Ovary (tissue), 9 donors: ENCODE data around the gene CCDC88A. TPM values are rescaled to one million over a fixed set of nuclear protein-coding genes. Genes with fewer than 3 reads are reported as not detected.

ENCODE experiments used
- DNase-seq, 5 donors: peaks; one replicate each; pipeline ENCODE4 v3.0.0-alpha.2; 2019 to 2020
- H3K27ac ChIP-seq, 2 donors: fragments of 200-600 bp; one replicate each; pipeline versions ENCODE4 v1.5.1 to v1.8.0; 2019 to 2022
- H3K27me3 ChIP-seq: fragments of 200-600 bp; one replicate; pipeline ENCODE4 v1.8.0; 2022
- H3K36me3 ChIP-seq: fragments of 200-600 bp; sonication (generic); one replicate; pipeline ENCODE4 v1.5.1; 2019
- H3K4me1 ChIP-seq: one replicate; pipeline ENCODE4 v1.8.1; 2013; ENCODE audit warnings: mild to moderate bottlenecking, moderate library complexity; ENCODE audit not compliant: insufficient read depth
- H3K4me3 ChIP-seq: fragments of 200-600 bp; sonication (generic); one replicate; pipeline ENCODE4 v1.5.1; 2017
- H3K9me3 ChIP-seq, 2 donors: fragments of 200-600 bp in 1 of 2; sonication (generic) in 1 of 2; one replicate each; pipeline versions ENCODE4 v1.5.1 to v1.8.1; 2013 to 2019; ENCODE audit warnings: mild to moderate bottlenecking in 1 of 2, moderate library complexity in 1 of 2
- EP300 ChIP-seq: sonication (generic); formaldehyde crosslinking; IDR thresholded peaks from one replicate; pipeline ENCODE4 v1.6.1; 2017; ENCODE audit warnings: antibody characterized with exemption
- POLR2A ChIP-seq: fragments of 450-650 bp; IDR thresholded peaks from one replicate; pipeline ENCODE4 v1.6.1; 2017; ENCODE audit warnings: antibody characterized with exemption, mild to moderate bottlenecking, moderate library complexity
- WGBS, 3 donors: extraction: QIAGEN DNeasy Blood & Tissue Kit in 1 of 3; methylation state at CpG; one replicate each; pipeline versions ENCODE4 v1.1.5 to v1.1.7; 2013 to 2017; 5-methylcytosine and 5-hydroxymethylcytosine counted together
- intact Hi-C, 4 donors: fragments of 100-400 bp; cut with DNase I; formaldehyde crosslinking; loops; one replicate each; pipeline versions ENCODE4 v1.11.0 to v1.15.1; 2022 to 2023
- polyA plus RNA-seq, 2 donors: library from polyadenylated mRNA; stranded (reverse); fragments of 200-250 nt in 1 of 2; fragments of 350-450 nt in 1 of 2; fragmentation: Illumina TruSeq in 1 of 2; extraction: RNeasy Lipid Tissue Mini Kit (QIAGEN cat#74804) in 1 of 2; gene quantifications; one replicate each; pipeline ENCODE4 v1.2.3, GENCODE V29; 2013 to 2014
- total RNA-seq, 7 donors: library from RNA; depleted of rRNA in 2 of 7; stranded (reverse); fragments of >200 nt in 2 of 7; fragmentation: NEBNext Ultra II Directional in 3 of 7; extraction: Animal tissue kit (Norgen Biotek cat#: 25700) in 3 of 7; gene quantifications; one replicate each; pipeline versions ENCODE4 v1.1.0 to v1.2.4, GENCODE V29; 2016 to 2023
- TF ChIP-seq, protein P1 (sequence below), 3 donors: fragments of 450-650 bp in 2 of 3; fragments of 200-600 bp in 1 of 3; IDR thresholded peaks; one replicate each; pipeline versions ENCODE4 v1.5.1 to v1.8.0; 2016 to 2022; ENCODE audit warnings: antibody characterized with exemption in 3 of 3, mild to moderate bottlenecking in 1 of 3
- donor health status: DM: no; HTN: no; CAD: no; lungs with moderate emphysema.
- donor health status: DM: no; HTN: no; CAD: no.
- donor health status: Bipolar disorder and iron deficiency.
- donor health status: DM: yes; HTN: yes; CAD: no.
- donor health status: DM: no; HTN: no; CAD: no.
- donor health status: DM: yes; HTN: yes; CAD: no.

CCDC88A gene
- total and polyA plus RNA-seq, 9 donors: 9.6 to 64.4 (median 30.6) TPM

DNA sequence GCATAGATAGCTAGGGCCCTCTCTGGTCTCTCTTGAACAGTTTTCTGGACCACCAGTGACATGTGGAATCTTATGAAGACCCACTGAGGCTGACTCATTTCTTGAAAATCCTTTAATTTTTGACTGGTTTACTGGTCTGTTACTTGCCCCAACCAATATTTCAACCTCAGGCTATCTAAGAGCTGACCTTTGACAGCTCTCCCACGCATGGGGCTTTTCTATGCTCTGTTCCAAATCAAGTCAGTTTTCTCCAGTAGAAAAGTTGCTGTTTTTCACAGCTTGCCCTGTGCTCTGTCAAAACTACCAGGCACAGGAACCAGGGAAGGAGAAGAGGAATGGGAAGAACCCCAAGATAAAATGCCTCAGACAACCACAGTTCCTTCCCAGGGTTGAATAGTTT, 104.7 kb downstream of the CCDC88A start:
- no peak for DNase-seq
- H3K36me3 ChIP-seq: no peaks in the 10 kb centered on the region
- H3K9me3 ChIP-seq: no peaks in the 10 kb centered on the region
- TF ChIP-seq EP300 (no peak), POLR2A (no peak)
- TF ChIP-seq, protein P1, sequence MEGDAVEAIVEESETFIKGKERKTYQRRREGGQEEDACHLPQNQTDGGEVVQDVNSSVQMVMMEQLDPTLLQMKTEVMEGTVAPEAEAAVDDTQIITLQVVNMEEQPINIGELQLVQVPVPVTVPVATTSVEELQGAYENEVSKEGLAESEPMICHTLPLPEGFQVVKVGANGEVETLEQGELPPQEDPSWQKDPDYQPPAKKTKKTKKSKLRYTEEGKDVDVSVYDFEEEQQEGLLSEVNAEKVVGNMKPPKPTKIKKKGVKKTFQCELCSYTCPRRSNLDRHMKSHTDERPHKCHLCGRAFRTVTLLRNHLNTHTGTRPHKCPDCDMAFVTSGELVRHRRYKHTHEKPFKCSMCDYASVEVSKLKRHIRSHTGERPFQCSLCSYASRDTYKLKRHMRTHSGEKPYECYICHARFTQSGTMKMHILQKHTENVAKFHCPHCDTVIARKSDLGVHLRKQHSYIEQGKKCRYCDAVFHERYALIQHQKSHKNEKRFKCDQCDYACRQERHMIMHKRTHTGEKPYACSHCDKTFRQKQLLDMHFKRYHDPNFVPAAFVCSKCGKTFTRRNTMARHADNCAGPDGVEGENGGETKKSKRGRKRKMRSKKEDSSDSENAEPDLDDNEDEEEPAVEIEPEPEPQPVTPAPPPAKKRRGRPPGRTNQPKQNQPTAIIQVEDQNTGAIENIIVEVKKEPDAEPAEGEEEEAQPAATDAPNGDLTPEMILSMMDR (IDR thresholded peaks at IDR 0.05): no peak
- no peak overlapping the region for H3K27ac ChIP-seq
- H3K27me3 ChIP-seq: no peaks in the 10 kb centered on the region
- whole genome bisulfite sequencing, 3 donors: 45 to 65% (median 63%) methylated on average over 1 of the region's 1 CpG
- H3K4me3 ChIP-seq: no peak overlapping the region
- intact Hi-C loops: no loop called here
- no peaks in the 10 kb centered on the region for H3K4me1 ChIP-seq

DNA sequence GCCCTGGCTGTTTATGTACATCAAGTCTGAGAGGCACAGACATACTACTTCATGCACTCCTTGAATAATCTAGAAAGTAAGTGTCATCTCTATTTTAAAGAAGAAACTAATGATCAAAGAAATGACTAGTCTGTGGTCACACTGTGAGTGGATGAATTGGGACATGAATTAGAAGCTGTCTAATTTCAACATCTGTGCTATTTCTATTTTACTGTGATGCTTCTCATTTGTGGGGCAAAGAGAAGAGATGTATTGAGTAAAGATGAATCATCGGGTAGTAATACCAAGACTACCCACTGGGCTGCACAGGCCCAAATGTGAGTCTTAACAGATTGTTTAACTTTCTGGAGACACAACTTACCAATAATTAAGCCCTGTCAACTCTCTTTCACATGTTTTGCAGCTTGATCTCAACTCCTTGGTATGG, 108.2 kb downstream of the CCDC88A start:
- no peak for DNase-seq
- no peaks in the 10 kb centered on the region for H3K36me3 ChIP-seq
- TF ChIP-seq, protein P1 (IDR thresholded peaks at IDR 0.05): no peak
- TF ChIP-seq EP300 (no peak), POLR2A (no peak)
- intact Hi-C loops: no loop called here
- no peaks in the 10 kb centered on the region for H3K27me3 ChIP-seq
- no peaks in the 10 kb centered on the region for H3K4me1 ChIP-seq
- no peaks in the 10 kb centered on the region for H3K9me3 ChIP-seq
- H3K27ac ChIP-seq: no peak overlapping the region
- no peak overlapping the region for H3K4me3 ChIP-seq
- WGBS, 3 donors: 93 to 95% (median 95%) methylated on average over 1 of the region's 1 CpG

GRCh38 chr2:55309446-55309845, 110.2 kb downstream of the CCDC88A start:
- H3K27me3 ChIP-seq: no peaks in the 10 kb centered on the region
- TF ChIP-seq, protein P1 (IDR thresholded peaks at IDR 0.05): no peak
- no peak for TF ChIP-seq EP300
- no peak for TF ChIP-seq POLR2A
- H3K4me3 ChIP-seq: no peak overlapping the region
- no peaks in the 10 kb centered on the region for H3K36me3 ChIP-seq
- H3K4me1 ChIP-seq: no peaks in the 10 kb centered on the region
- WGBS, 3 donors: 45 to 58% (median 58%) methylated on average over 2 of the region's 2 CpGs
- intact Hi-C loops: no loop called here
- no peaks in the 10 kb centered on the region for H3K9me3 ChIP-seq
- DNase-seq: no peak
- no peak overlapping the region for H3K27ac ChIP-seq

- TF ChIP-seq POLR2A: no peak
Observed at GRCh38 chr2:55302241-55302640, 117.4 kb downstream of the CCDC88A start.

DNA sequence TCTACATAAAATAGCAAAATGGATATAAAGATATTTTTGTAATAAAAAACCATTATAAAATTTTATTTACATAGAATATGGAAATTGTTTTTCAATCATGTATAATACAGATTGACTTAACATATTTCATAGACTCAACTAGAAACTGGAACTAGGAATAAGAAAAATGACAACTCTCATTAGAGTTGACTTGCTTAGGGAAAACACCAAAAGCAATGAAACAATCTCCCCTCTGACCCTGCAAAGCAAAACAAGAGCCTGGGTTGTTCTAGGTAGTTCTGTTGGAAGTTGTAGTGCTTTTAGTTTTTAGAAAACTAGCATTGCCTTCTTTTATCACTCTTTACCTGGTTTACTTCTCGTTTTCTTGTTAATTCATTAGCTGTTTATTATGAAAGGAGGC, 118.4 kb downstream of the CCDC88A start:
- TF ChIP-seq EP300: no peak
- no peak for TF ChIP-seq POLR2A
- TF ChIP-seq, protein P1 (IDR thresholded peaks at IDR 0.05): no peak
- Histone ChIP-seq H3K4me1 (no peaks in the 10 kb centered on the region), H3K4me3 (no peak overlapping the region), H3K9me3 (no peaks in the 10 kb centered on the region), H3K27ac (no peak overlapping the region), H3K36me3 (no peaks in the 10 kb centered on the region), H3K27me3 (no peaks in the 10 kb centered on the region)
- WGBS, 3 donors: 97 to 98% (median 98%) methylated on average over 1 of the region's 1 CpG
- intact Hi-C loops: no loop called here
- DNase-seq: no peak

More at GRCh38 chr2:55302241-55302640, 117.4 kb downstream of the CCDC88A start:
- Histone ChIP-seq H3K4me3 (no peak overlapping the region), H3K27ac (no peak overlapping the region), H3K36me3 (no peaks in the 10 kb centered on the region), H3K27me3 (no peaks in the 10 kb centered on the region), H3K4me1 (no peaks in the 10 kb centered on the region), H3K9me3 (no peaks in the 10 kb centered on the region)
- intact Hi-C loops: no loop called here
- WGBS, 3 donors: 98 to 100% (median 98%) methylated on average over 3 of the region's 3 CpGs
- DNase-seq: no peak
